Breast epithelium (tissue), 3 donors: ENCODE measurements around the gene FSIP1.

Source experiments
- CTCF ChIP-seq, 3 donors: fragments of 450-650 bp; IDR thresholded peaks; one replicate each; pipeline ENCODE4 v1.5.1; 2016 to 2017; ENCODE audit warnings: antibody characterized with exemption in 3 of 3, mild to moderate bottlenecking in 3 of 3, moderate library complexity in 3 of 3
- POLR2A ChIP-seq: fragments of 450-650 bp; IDR thresholded peaks from one replicate; pipeline ENCODE4 v1.6.1; 2016; ENCODE audit warnings: antibody characterized with exemption, mild to moderate bottlenecking, moderate library complexity

- TF ChIP-seq CTCF (IDR thresholded peaks at IDR 0.05) (no peak), POLR2A (no peak)
Observed at GRCh38 chr15:39643727-39644126, 138.9 kb downstream of the FSIP1 start.
